Loucy (cell line): Measurements from ENCODE around the gene DHX30.

Experiments used
- H2AFZ ChIP-seq: fragments of 200-600 bp; sonication (generic); 2 replicates; pipeline ENCODE4 v1.6.0; 2016; ENCODE audit warnings: antibody characterized with exemption, mild to moderate bottlenecking, low read length, moderate library complexity
- H3F3A ChIP-seq: fragments of 200-600 bp; 2 replicates; pipeline ENCODE4 v1.6.0; 2016; ENCODE audit warnings: antibody characterized with exemption, low read depth, mild to moderate bottlenecking
- H3K27me3 ChIP-seq: fragments of 200-600 bp; sonication (generic); 2 replicates; pipeline ENCODE4 v1.6.1; 2014; ENCODE audit warnings: low read length, mild to moderate bottlenecking; ENCODE audit not compliant: insufficient read depth, poor library complexity, severe bottlenecking
- H3K36me3 ChIP-seq: fragments of 200-600 bp; sonication (generic); 2 replicates; pipeline ENCODE4 v1.6.1; 2016; ENCODE audit warnings: low read length; ENCODE audit not compliant: insufficient read depth
- H3K4me1 ChIP-seq: fragments of 200-600 bp; sonication (generic); 2 replicates; pipeline ENCODE4 v1.5.1; 2014; ENCODE audit warnings: low read length, mild to moderate bottlenecking; ENCODE audit not compliant: insufficient read depth, poor library complexity, severe bottlenecking
- H3K4me2 ChIP-seq: fragments of 200-600 bp; sonication (generic); 2 replicates; pipeline ENCODE4 v1.6.0; 2014; ENCODE audit warnings: antibody characterized with exemption, low read length, low read depth, mild to moderate bottlenecking; ENCODE audit not compliant: poor library complexity, severe bottlenecking
- H3K4me3 ChIP-seq: fragments of 200-600 bp; sonication (generic); 2 replicates; pipeline ENCODE4 v1.5.1; 2014; ENCODE audit warnings: low read length, mild to moderate bottlenecking, mixed read lengths; ENCODE audit not compliant: poor library complexity, severe bottlenecking
- H3K79me2 ChIP-seq: fragments of 200-600 bp; sonication (generic); 2 replicates; pipeline ENCODE4 v1.6.1; 2014; ENCODE audit warnings: low read length; ENCODE audit not compliant: insufficient read depth
- H3K9ac ChIP-seq: fragments of 200-600 bp; sonication (generic); 2 replicates; pipeline ENCODE4 v1.6.0; 2014; ENCODE audit warnings: mild to moderate bottlenecking, low read depth, low read length, moderate library complexity; ENCODE audit not compliant: poor library complexity, severe bottlenecking
- H3K9me2 ChIP-seq: fragments of 200-600 bp; sonication (generic); replicated peaks from 2 replicates; pipeline ENCODE4 v1.6.1; 2016; ENCODE audit warnings: low read depth, low read length, mixed read lengths
- H3K9me3 ChIP-seq: fragments of 200-600 bp; sonication (generic); 2 replicates; pipeline ENCODE4 v1.6.1; 2014; ENCODE audit warnings: mild to moderate bottlenecking, antibody characterized with exemption, low read length, low read depth; ENCODE audit not compliant: insufficient read depth
- H4K20me1 ChIP-seq: fragments of 200-600 bp; sonication (generic); 2 replicates; pipeline ENCODE4 v1.6.0; 2014; ENCODE audit warnings: antibody characterized with exemption, low read length, mild to moderate bottlenecking; ENCODE audit not compliant: insufficient read depth, poor library complexity, severe bottlenecking
- EZH2phosphoT487 ChIP-seq: fragments of 200-600 bp; IDR thresholded peaks from 2 replicates; pipeline ENCODE4 v1.6.1; 2018; ENCODE audit warnings: antibody characterized with exemption, mild to moderate bottlenecking, moderate library complexity, borderline replicate concordance
- TF ChIP-seq, protein P1 (sequence below): fragments of 200-600 bp; sonication (generic); conservative IDR thresholded peaks from 2 replicates; pipeline ENCODE4 v1.5.1; 2014; ENCODE audit warnings: mild to moderate bottlenecking, antibody characterized with exemption, low read length

Gene DHX30

GRCh38 chr3:47847801-47848518, 45.0 kb downstream of the DHX30 start:
- no peaks in the 10 kb centered on the region for H4K20me1 ChIP-seq
- no peaks in the 10 kb centered on the region for H3K4me1 ChIP-seq
- H3K9me3 ChIP-seq: no peaks in the 10 kb centered on the region
- no peak overlapping the region for H3K4me3 ChIP-seq
- H3K9me2 ChIP-seq: no peaks in the 10 kb centered on the region
- TF ChIP-seq EZH2phosphoT487: no peak
- TF ChIP-seq, protein P1, sequence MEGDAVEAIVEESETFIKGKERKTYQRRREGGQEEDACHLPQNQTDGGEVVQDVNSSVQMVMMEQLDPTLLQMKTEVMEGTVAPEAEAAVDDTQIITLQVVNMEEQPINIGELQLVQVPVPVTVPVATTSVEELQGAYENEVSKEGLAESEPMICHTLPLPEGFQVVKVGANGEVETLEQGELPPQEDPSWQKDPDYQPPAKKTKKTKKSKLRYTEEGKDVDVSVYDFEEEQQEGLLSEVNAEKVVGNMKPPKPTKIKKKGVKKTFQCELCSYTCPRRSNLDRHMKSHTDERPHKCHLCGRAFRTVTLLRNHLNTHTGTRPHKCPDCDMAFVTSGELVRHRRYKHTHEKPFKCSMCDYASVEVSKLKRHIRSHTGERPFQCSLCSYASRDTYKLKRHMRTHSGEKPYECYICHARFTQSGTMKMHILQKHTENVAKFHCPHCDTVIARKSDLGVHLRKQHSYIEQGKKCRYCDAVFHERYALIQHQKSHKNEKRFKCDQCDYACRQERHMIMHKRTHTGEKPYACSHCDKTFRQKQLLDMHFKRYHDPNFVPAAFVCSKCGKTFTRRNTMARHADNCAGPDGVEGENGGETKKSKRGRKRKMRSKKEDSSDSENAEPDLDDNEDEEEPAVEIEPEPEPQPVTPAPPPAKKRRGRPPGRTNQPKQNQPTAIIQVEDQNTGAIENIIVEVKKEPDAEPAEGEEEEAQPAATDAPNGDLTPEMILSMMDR: no peak
- peaks cover 87% of the 10 kb centered on the region; the same call in 1 of the 2 replicates for H3K36me3 ChIP-seq
- H3K4me2 ChIP-seq: no peak overlapping the region
- no peaks in the 10 kb centered on the region for H3K79me2 ChIP-seq
- no peak overlapping the region for H3K9ac ChIP-seq
- no peaks in the 10 kb centered on the region for H3F3A ChIP-seq
- H2AFZ ChIP-seq: no peak overlapping the region
- no peaks in the 10 kb centered on the region for H3K27me3 ChIP-seq

DNA sequence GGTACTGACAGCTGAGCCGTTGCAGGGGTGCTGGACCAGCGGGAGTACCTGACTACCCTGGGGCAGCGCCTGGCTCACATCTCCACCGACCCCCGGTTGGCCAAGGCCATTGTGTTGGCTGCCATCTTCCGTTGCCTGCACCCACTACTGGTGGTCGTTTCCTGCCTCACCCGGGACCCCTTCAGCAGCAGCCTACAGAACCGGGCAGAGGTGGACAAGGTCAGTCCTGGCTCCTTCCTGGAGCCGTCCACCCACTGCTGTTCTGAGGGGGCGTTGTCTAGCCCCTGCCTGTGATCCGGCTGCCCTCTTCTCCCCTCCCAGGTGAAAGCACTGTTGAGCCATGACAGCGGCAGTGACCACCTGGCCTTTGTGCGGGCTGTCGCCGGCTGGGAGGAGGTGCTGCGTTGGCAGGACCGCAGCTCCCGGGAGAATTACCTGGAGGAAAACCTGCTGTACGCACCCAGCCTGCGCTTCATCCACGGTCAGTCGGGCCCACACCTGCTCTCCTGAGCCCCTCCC, 45.7 kb downstream of the DHX30 start:
- Histone ChIP-seq H3K4me2 (no peak overlapping the region), H3F3A (no peaks in the 10 kb centered on the region), H3K36me3 (peaks cover 80% of the 10 kb centered on the region; the same call in 1 of the 2 replicates), H3K9me3 (no peaks in the 10 kb centered on the region), H3K27me3 (no peaks in the 10 kb centered on the region), H3K4me1 (no peaks in the 10 kb centered on the region), H3K4me3 (no peak overlapping the region), H3K9ac (no peak overlapping the region), H3K79me2 (no peaks in the 10 kb centered on the region), H2AFZ (no peak overlapping the region), H4K20me1 (no peaks in the 10 kb centered on the region), H3K9me2 (no peaks in the 10 kb centered on the region)
- TF ChIP-seq, protein P1: no peak
- TF ChIP-seq EZH2phosphoT487: no peak

DNA sequence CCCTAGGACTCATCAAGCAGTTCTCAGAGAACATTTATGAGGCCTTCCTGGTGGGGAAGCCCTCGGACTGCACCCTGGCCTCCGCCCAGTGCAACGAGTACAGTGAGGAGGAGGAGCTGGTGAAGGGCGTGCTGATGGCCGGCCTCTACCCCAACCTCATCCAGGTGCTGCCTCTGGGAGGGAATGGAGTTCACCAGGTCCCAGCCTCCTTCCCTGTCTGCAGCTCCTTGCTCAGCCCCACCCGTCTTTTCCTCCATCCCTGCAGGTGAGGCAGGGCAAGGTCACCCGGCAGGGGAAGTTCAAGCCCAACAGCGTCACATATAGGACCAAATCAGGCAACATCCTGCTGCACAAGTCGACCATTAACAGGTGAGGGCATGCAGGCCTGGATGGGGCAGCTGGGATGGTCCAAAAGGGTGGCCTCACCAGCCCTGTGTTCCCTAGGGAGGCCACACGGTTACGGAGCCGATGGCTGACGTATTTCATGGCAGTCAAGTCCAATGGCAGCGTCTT, 46.3 kb downstream of the DHX30 start:
- H4K20me1 ChIP-seq: no peaks in the 10 kb centered on the region
- no peaks in the 10 kb centered on the region for H3K27me3 ChIP-seq
- peaks cover 74% of the 10 kb centered on the region; the same call in 1 of the 2 replicates for H3K36me3 ChIP-seq
- no peak overlapping the region for H3K4me2 ChIP-seq
- H3K9me2 ChIP-seq: no peaks in the 10 kb centered on the region
- no peaks in the 10 kb centered on the region for H3K9me3 ChIP-seq
- H3K4me1 ChIP-seq: no peaks in the 10 kb centered on the region
- TF ChIP-seq EZH2phosphoT487: no peak
- TF ChIP-seq, protein P1: no peak
- no peak overlapping the region for H3K4me3 ChIP-seq
- no peaks in the 10 kb centered on the region for H3F3A ChIP-seq
- H2AFZ ChIP-seq: no peak overlapping the region
- H3K79me2 ChIP-seq: no peaks in the 10 kb centered on the region
- H3K9ac ChIP-seq: no peak overlapping the region
